22Rv1 (cell line): ENCODE data around the gene MXRA7.
A peak's percentile ranks its signal among the peaks of the same experiment; 100 is the strongest.

Experiments used
- H3K27ac ChIP-seq: fragments of 450-650 bp; 2 replicates; pipeline ENCODE4 v1.5.1; 2017
- ZFX ChIP-seq: fragments of 450-650 bp; IDR thresholded peaks from 2 replicates; pipeline ENCODE4 v1.6.1; 2017; ENCODE audit warnings: antibody characterized with exemption, borderline replicate concordance
- TF ChIP-seq, protein P1 (sequence below): fragments of 450-650 bp; IDR thresholded peaks from 2 replicates; pipeline ENCODE4 v1.5.1; 2017; ENCODE audit warnings: mild to moderate bottlenecking

The MXRA7 gene, protein sequence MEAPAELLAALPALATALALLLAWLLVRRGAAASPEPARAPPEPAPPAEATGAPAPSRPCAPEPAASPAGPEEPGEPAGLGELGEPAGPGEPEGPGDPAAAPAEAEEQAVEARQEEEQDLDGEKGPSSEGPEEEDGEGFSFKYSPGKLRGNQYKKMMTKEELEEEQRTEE

DNA sequence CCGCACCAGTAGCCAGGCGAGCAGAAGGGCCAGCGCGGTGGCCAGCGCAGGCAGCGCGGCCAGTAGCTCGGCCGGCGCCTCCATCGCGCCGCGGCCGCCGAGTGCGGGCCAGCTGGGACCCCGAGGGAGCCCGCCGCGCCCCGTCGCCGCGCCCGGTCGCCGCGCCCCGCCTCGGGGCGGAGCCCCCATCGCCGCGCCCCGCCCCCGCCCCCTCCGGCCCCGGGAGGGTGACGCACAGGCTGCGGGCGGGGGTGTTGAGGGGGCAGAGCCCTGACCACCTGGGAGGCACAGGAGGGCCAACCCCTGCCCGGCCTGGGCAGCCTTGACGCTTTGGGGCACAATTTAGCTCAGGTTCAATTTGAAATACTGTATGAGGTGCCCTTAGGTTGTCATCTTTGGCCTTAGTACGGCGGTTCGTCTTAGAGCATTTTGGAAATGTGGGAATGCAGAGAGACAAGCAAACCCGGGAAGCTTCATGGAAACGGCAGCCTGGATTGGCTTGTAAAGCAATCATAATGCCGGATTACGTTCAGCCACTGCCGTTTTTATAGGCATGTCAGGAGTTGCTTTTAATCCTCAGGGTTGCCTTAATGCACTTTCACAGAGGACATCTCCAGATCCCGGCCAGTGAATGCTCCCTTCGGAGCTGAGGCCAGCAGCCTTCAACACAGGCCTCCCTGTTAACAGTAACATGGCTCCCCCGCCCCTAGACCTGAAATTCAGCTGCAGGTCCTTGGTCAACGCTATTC is at the start of gene MXRA7:
Gene MXRA7 (minus strand): TSS at position 103 of the 749 bp plus-strand sequence. CDS start 19 bp downstream, at position 84.
- TF ChIP-seq, protein P1, sequence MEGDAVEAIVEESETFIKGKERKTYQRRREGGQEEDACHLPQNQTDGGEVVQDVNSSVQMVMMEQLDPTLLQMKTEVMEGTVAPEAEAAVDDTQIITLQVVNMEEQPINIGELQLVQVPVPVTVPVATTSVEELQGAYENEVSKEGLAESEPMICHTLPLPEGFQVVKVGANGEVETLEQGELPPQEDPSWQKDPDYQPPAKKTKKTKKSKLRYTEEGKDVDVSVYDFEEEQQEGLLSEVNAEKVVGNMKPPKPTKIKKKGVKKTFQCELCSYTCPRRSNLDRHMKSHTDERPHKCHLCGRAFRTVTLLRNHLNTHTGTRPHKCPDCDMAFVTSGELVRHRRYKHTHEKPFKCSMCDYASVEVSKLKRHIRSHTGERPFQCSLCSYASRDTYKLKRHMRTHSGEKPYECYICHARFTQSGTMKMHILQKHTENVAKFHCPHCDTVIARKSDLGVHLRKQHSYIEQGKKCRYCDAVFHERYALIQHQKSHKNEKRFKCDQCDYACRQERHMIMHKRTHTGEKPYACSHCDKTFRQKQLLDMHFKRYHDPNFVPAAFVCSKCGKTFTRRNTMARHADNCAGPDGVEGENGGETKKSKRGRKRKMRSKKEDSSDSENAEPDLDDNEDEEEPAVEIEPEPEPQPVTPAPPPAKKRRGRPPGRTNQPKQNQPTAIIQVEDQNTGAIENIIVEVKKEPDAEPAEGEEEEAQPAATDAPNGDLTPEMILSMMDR: no peak
- no peak for TF ChIP-seq ZFX
- peak within 1 kb of the TSS; percentile 43 for H3K27ac ChIP-seq

DNA sequence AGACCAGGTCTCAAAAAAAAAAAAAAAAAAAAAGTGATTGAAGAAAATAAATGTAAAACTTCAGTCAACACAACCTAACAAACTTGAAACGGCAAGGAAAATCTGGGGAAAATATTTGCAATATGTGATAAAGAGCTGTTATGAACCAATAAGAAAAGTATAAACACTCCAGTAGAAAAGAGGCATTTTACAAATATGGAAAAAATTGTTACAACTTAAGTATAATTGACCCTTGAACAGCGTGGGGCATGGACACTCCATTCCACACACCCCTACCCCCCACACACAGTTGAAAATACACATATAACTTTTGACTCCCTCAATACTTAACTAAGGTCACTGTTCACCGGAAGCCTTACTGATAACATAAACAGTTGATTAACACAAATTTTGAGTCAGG is 47.8 kb upstream of the MXRA7 start:
- H3K27ac ChIP-seq: no peak overlapping the region
- TF ChIP-seq, protein P1: no peak
- no peak for TF ChIP-seq ZFX

DNA sequence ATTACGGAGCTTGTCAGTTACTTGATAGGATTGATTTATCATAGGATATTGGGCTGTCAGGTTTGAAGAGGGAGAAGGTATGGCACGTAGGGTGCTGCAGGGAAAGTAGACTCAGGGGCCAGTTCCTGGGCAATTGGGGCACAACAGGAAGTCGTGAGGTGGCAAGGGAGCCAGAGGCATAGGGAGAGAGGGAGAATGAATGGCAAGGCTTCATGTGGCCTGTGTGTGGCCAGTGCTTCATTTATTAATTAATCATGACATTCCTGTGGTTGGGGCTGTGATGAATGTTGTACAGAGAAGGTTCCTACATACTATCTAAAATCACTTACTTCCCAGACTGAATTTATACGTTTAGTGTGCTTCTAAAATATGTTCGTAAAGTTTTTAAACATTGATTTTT is 46.5 kb upstream of the MXRA7 start:
- H3K27ac ChIP-seq: no peak overlapping the region
- TF ChIP-seq ZFX: no peak
- TF ChIP-seq, protein P1: no peak

DNA sequence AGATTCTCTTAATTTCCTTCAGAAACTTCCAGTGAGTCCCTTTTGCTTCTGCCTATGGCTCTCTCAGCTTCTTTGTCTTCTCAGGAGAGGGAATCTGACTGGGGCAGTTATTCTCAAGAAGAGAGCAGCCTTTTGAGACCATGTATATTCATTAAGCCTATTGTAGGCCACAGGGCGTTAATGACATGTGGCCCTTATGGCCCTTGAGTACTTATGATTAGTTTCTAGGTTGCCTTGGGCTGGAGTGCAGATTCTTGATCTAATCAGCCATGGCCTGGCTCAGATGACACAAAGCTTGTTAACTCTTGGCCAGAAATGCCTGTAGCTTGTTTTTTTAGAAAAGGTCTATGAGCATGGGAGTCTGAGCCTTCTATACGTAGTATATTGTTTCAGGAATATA is 44.5 kb upstream of the MXRA7 start:
- no peak overlapping the region for H3K27ac ChIP-seq

DNA sequence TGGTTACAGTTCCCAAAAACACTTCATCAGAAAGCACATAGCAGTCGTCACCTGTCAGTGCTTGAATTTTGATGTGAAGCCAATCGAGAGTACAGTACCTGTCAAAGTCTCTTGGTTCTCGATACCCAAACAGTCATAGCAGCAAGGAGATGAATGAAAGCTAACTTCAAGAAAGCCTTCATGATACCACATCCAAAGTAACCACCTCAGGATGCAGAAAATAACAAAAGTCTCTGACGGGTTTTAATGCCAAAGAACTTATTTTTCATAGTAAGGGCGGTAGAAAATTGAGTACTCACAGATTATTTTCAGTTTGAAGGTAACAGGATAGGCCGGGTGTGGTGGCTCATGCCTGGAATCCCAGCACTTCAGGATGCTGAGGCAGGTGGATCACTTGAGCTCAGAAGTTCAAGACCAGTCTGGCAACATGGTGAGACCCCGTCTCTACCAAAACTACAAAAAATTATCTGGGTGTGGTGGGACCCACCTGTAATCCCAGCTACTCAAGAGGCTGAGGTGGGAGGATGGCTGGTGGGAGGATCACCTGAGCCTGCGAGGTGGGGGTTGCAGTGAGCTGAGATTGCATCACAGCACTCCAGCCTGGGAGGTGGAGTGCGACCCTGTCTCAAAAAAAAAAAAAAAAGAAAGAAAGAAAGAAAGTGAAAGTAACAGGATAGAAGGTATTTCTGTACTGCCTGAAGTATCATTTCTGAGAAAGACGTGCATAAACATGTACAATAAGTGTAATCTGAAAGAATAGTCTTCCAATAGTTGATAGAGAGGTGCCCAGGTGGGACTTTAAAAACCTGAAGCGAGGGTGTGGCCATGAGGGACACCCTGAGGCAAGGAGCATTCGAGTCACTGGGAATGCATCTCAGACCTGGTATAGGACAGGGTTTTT is 42.5 kb upstream of the MXRA7 start:
- TF ChIP-seq, protein P1: no peak
- TF ChIP-seq ZFX: no peak
- H3K27ac ChIP-seq: no peak overlapping the region

More for the DNA sequence above, 44.5 kb upstream of the MXRA7 start:
- TF ChIP-seq, protein P1: no peak
- TF ChIP-seq ZFX: no peak

DNA sequence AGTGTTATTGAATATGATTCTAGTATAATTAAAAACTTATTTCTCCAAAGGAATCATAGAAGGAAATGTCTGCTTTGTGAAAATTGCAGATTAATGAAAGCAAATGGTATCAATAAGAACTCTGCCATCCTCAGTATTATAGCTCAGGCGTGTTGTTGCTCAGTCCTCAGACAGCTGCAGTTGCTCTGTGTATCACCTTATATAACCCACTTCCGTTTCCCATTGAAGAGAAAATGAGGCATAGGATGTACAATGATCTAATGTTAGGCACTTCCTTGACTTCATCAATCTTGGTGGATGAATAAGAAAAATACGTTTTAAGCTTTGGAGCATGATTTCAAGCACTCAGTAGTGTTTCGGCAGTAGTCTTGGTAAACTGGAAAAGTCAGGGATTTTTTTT is 41.2 kb upstream of the MXRA7 start:
- no peak for TF ChIP-seq ZFX
- TF ChIP-seq, protein P1: no peak
- H3K27ac ChIP-seq: no peak overlapping the region
